ENCODE data around the gene FAM169A.
"Not testable (repeated sequence)": the region's sequence is repeated elsewhere in the genome, so short reads cannot be mapped to it uniquely, and the experiment has no call there.

- not testable (repeated sequence) for TF ChIP-seq RARB (CRISPR knock-in tag; IDR thresholded peaks at IDR 0.05); ZFP3 (CRISPR knock-in tag; IDR thresholded peaks at IDR 0.05); BACH2 (CRISPR knock-in tag; IDR thresholded peaks at IDR 0.05; ENCODE audit: borderline replicate concordance)
- TF ChIP-seq, protein P1, sequence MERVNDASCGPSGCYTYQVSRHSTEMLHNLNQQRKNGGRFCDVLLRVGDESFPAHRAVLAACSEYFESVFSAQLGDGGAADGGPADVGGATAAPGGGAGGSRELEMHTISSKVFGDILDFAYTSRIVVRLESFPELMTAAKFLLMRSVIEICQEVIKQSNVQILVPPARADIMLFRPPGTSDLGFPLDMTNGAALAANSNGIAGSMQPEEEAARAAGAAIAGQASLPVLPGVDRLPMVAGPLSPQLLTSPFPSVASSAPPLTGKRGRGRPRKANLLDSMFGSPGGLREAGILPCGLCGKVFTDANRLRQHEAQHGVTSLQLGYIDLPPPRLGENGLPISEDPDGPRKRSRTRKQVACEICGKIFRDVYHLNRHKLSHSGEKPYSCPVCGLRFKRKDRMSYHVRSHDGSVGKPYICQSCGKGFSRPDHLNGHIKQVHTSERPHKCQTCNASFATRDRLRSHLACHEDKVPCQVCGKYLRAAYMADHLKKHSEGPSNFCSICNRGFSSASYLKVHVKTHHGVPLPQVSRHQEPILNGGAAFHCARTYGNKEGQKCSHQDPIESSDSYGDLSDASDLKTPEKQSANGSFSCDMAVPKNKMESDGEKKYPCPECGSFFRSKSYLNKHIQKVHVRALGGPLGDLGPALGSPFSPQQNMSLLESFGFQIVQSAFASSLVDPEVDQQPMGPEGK (CRISPR knock-in tag; IDR thresholded peaks at IDR 0.05; ENCODE audit: borderline replicate concordance) = not testable (repeated sequence)
Observed at GRCh38 chr5:74856975-74857374, 9.2 kb downstream of the FAM169A start.

All from SK-N-SH treated with all-trans-retinoic acid at 6 μM for 48 hours (cell line).